AG10803 (cell line): ENCODE results near the gene HOOK2.
A peak's percentile ranks its signal among the peaks of the same experiment; 100 is the strongest.

ENCODE experiments used
- DNase-seq: peaks from one replicate; pipeline ENCODE4 v3.0.0; 2010; ENCODE audit warnings: low read depth
- H3K4me3 ChIP-seq: 2 replicates; pipeline ENCODE4 v1.5.1; 2011; ENCODE audit warnings: mild to moderate bottlenecking, low read length, control low read depth
- TF ChIP-seq, protein P1 (sequence below): conservative IDR thresholded peaks from 2 replicates; pipeline ENCODE4 v1.5.1; 2011; ENCODE audit warnings: mild to moderate bottlenecking, low read length, control low read depth, inconsistent platforms

Gene HOOK2

DNA sequence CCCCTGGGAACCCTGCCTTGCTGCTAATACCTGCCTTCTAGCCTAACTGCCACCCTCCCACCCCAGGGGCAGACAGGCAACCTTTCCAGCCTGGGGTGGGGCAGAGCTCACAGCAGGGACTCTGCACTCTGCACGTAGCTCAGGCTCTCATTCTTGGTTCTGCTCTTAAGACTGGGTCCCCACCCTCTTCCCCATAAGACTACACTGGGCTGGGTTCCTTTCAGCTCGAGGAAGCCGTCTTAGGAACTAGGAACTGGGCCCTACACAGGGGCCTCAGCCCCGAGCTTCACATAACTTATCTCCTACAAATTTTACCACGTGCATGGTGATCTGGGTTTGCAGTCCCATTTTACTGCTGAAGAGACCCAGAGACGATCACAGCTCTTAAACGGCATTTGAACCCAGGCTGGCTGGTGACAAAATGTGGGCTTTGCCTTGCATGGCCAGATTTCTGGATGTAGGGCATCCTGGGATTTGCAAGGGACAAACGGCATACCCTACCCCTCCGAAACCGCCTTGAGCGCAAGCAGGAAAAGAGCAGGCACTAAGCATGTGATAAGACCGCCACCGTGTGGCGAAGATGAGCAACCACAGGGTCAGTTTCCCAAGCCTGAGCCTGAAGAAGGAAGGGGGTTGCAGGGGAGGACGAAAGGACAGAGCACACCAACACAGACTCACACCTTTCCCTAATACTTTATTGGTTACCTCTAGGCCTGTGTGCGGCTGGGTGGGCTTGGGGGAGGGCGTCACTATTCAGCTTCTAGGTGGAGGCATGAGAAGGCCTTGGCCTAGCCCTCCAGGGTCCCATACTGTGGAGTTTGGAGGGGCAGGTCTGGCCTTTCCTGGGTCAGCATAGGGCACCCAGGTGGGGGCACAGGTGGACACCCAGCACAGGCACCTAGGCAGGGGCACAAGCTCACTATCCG is 21.1 kb upstream of the HOOK2 start:
- peak; percentile 72 for DNase-seq
- no peak overlapping the region for H3K4me3 ChIP-seq
- TF ChIP-seq, protein P1, sequence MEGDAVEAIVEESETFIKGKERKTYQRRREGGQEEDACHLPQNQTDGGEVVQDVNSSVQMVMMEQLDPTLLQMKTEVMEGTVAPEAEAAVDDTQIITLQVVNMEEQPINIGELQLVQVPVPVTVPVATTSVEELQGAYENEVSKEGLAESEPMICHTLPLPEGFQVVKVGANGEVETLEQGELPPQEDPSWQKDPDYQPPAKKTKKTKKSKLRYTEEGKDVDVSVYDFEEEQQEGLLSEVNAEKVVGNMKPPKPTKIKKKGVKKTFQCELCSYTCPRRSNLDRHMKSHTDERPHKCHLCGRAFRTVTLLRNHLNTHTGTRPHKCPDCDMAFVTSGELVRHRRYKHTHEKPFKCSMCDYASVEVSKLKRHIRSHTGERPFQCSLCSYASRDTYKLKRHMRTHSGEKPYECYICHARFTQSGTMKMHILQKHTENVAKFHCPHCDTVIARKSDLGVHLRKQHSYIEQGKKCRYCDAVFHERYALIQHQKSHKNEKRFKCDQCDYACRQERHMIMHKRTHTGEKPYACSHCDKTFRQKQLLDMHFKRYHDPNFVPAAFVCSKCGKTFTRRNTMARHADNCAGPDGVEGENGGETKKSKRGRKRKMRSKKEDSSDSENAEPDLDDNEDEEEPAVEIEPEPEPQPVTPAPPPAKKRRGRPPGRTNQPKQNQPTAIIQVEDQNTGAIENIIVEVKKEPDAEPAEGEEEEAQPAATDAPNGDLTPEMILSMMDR = peak; percentile 95

DNA sequence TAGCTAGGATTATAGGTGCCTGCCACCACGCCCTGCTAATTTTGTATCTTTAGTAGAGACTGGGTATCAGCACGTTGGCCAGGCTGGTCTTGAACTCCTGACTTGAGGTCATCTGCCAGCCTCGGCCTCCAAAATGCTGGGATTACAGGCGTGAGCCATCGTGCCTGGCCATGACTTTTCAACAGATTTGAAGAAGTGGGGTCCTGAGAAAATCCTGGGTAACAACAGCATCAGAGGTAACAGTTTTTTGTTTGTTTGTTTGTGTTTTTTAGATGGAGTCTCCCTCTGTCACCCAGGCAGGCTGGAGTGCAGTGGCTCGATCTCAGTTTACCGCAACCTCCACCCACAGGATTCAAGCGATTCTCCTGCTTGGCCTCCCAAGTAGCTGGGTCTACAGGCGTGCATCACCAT is 19.6 kb upstream of the HOOK2 start:
- DNase-seq = no peak
- TF ChIP-seq, protein P1 = no peak
- H3K4me3 ChIP-seq = no peak overlapping the region

DNA sequence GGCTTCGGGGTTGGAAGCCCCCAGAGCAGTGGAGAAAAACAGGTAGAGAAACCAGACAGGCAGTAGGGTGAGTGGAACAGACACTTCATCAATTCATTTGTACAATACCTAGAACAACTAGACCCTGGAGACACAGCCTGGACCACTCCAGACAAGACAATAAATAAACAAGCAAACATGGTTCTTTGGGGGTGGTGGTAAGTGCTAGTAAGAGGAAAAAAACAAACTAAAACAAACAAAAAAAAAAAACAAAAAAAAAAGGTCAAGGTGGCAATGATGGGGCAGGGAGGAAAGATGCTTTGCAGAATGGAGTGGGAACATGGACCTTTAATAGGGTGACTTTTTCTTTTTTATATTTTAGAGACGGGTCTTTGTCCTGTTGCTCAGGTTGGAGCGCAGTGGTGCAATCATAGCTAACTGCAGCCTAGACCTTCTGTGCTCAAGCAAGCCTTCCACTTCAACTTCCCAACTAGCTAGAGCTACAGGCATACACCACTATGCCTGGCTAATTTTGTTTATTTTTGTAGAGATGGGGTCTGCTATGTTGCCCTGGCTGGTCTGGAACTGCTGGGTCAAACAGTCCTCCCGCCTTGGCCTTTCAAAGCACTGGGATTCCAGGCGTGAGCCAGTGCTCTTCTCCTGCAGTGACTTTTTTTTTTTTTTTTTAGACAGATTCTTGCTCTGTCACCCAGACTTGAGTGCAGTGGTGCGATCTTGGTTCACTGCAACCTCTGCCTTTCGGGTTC is 19.0 kb upstream of the HOOK2 start:
- DNase-seq = peak; percentile 42
- TF ChIP-seq, protein P1 = no peak
- peak overlapping the region; percentile 99 for H3K4me3 ChIP-seq

DNA sequence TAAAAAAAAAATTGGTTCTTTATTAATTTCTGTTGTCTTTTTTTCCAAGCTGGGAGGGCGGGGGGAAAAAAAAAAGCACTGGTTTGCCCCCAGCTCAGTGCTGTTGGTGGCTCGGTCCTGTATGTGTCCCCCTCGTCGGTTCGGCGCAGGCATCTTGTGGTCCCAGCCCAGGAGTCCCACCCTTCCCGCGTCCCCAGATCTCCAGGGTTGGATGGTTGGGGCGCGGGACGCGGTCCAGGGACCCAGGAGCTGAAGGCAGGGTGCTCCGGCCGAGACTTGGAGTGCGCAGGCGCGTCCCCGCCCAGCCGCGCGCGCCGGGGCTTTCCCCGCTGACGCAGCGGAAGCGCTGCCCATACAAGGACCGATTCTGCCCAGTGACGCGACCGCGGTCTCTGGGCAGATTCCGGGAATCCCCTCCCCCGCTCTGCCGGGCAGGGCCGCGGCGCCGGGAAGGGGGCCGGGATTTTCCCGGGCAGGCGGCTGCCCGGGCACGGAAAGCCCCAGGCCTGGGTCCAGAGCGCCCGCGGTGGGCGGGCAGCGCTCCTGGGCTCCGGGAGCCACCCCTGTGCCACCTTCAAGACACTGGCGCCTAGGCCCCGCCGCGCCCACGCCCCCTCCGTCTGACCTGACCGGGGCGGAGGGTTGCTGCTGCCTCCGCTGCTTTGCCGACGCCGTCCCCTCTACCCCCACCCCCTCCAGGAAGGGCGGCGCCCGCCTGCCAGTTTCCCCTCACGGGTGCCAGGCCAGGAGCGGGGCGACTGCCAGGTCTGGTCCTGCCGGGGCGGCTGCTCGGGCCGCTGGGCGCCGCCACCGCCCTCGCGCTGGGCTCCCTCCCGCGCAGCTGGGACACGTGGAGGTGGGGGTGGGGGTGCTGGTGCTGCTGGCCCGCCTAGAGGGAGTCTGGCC is 18.2 kb upstream of the HOOK2 start:
- H3K4me3 ChIP-seq = peak overlapping the region; percentile 99
- DNase-seq = peak; percentile 92
- TF ChIP-seq, protein P1 = 0 out of 2 replicates have a peak, but pooled peaks have one; percentile 3

DNA sequence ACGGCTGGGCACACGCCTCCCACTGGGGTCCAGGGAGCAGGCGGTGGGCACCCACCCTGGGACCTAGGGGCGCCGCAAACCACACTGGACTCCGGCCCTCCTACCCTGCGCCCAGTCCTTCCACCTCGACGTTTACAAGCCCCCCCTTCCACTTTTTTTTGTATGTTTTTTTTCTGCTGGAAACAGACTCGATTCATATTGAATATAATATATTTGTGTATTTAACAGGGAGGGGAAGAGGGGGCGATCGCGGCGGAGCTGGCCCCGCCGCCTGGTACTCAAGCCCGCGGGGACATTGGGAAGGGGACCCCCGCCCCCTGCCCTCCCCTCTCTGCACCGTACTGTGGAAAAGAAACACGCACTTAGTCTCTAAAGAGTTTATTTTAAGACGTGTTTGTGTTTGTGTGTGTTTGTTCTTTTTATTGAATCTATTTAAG is 17.5 kb upstream of the HOOK2 start:
- peak overlapping the region; percentile 99 for H3K4me3 ChIP-seq
- TF ChIP-seq, protein P1 = no peak
- DNase-seq = no peak

DNA sequence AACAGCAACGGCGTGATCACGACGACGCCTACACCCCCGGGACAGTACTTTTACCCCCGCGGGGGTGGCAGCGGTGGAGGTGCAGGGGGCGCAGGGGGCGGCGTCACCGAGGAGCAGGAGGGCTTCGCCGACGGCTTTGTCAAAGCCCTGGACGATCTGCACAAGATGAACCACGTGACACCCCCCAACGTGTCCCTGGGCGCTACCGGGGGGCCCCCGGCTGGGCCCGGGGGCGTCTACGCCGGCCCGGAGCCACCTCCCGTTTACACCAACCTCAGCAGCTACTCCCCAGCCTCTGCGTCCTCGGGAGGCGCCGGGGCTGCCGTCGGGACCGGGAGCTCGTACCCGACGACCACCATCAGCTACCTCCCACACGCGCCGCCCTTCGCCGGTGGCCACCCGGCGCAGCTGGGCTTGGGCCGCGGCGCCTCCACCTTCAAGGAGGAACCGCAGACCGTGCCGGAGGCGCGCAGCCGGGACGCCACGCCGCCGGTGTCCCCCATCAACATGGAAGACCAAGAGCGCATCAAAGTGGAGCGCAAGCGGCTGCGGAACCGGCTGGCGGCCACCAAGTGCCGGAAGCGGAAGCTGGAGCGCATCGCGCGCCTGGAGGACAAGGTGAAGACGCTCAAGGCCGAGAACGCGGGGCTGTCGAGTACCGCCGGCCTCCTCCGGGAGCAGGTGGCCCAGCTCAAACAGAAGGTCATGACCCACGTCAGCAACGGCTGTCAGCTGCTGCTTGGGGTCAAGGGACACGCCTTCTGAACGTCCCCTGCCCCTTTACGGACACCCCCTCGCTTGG is 16.9 kb upstream of the HOOK2 start:
- H3K4me3 ChIP-seq = peak overlapping the region; percentile 99
- TF ChIP-seq, protein P1 = no peak
- peak; percentile 64 for DNase-seq
